PC-9 (cell line): ENCODE measurements around the gene SACM1L. TPM values are rescaled to one million over a fixed set of nuclear protein-coding genes. Genes with fewer than 3 reads are reported as not detected.

Source experiments
- BruUV-seq: library from RNA; stranded (reverse); fragments of 400-500 nt; replicated peaks from 2 replicates; lab custom pipeline; 2021; lab: Mats Ljungman, UMichigan
- CTCF ChIA-PET: fragments of 300-600 bp; sonication (Branson Sonifier 250); formaldehyde crosslinking; loops from one replicate; lab custom pipeline; 2022; ENCODE audit warnings: antibody characterized with exemption; lab: Charles Lee
- POLR2A ChIA-PET: fragments of 300-600 bp; sonication (Branson Sonifier 250); formaldehyde crosslinking; loops from one replicate; lab custom pipeline; 2022; ENCODE audit warnings: antibody characterized with exemption; ENCODE audit not compliant: unreplicated experiment; lab: Charles Lee
- DNase-seq, 2 experiments: peaks; one replicate each; pipeline versions ENCODE4 v3.0.0 to v3.0.0-alpha.2; 2015 to 2022; ENCODE audit warnings: mixed read lengths in 1 of 2
- H2AFZ ChIP-seq: fragments of 200-600 bp; sonication (generic); 2 replicates; pipeline ENCODE4 v1.8.1; 2017; ENCODE audit warnings: antibody characterized with exemption
- H3F3A ChIP-seq: fragments of 200-600 bp; sonication (generic); 2 replicates; pipeline ENCODE4 v1.8.1; 2017; ENCODE audit warnings: antibody characterized with exemption, mild to moderate bottlenecking, low read depth; ENCODE audit not compliant: insufficient read depth
- H3K27ac ChIP-seq: fragments of 200-600 bp; sonication (generic); 2 replicates; pipeline ENCODE4 v1.6.1; 2016; ENCODE audit warnings: mixed run types
- H3K27me3 ChIP-seq: fragments of 200-600 bp; sonication (generic); 2 replicates; pipeline ENCODE4 v1.6.1; 2016; ENCODE audit warnings: low read depth, mixed run types; ENCODE audit not compliant: insufficient read depth
- H3K36me3 ChIP-seq: fragments of 200-600 bp; sonication (generic); 2 replicates; pipeline ENCODE4 v1.6.1; 2016; ENCODE audit warnings: low read depth, mixed run types
- H3K4me1 ChIP-seq: fragments of 200-600 bp; sonication (generic); replicated peaks from 2 replicates; pipeline ENCODE4 v1.6.1; 2016; ENCODE audit warnings: mixed run types; ENCODE audit not compliant: insufficient read depth
- H3K4me2 ChIP-seq: fragments of 200-600 bp; sonication (generic); 2 replicates; pipeline ENCODE4 v1.6.1; 2017; ENCODE audit warnings: mixed run types
- H3K4me3 ChIP-seq: fragments of 200-600 bp; sonication (generic); 2 replicates; pipeline ENCODE4 v1.6.1; 2016; ENCODE audit warnings: mixed run types
- H3K79me2 ChIP-seq: fragments of 200-600 bp; sonication (generic); 2 replicates; pipeline ENCODE4 v1.6.1; 2017; ENCODE audit warnings: low read depth, mixed run types
- H3K9me2 ChIP-seq: fragments of 200-600 bp; sonication (generic); 2 replicates; pipeline ENCODE4 v1.8.1; 2017; ENCODE audit warnings: mild to moderate bottlenecking; ENCODE audit not compliant: insufficient read depth
- H3K9me3 ChIP-seq: fragments of 200-600 bp; sonication (generic); 2 replicates; pipeline ENCODE4 v1.8.1; 2016; ENCODE audit warnings: low read depth; ENCODE audit not compliant: insufficient read depth
- H4K20me1 ChIP-seq: fragments of 200-600 bp; sonication (generic); 2 replicates; pipeline ENCODE4 v1.8.1; 2017; ENCODE audit not compliant: insufficient read depth
- EZH2 ChIP-seq: fragments of 200-600 bp; sonication (generic); IDR thresholded peaks from 2 replicates; pipeline ENCODE4 v1.8.0; 2017; ENCODE audit warnings: antibody characterized with exemption, low read depth
- intact Hi-C: fragments of 100-400 bp; cut with micrococcal nuclease; formaldehyde crosslinking; loops from one replicate; pipeline ENCODE4 v1.10.0; 2022; ENCODE audit not compliant: unreplicated experiment
- total RNA-seq: library from RNA; stranded (reverse); gene quantifications from 2 replicates; pipeline ENCODE4 v1.2.3, GENCODE V29; 2021
- TF ChIP-seq, protein P1 (sequence below): fragments of 200-600 bp; sonication (generic); conservative IDR thresholded peaks from 2 replicates; pipeline ENCODE4 v1.6.1; 2017; ENCODE audit warnings: mixed run types, antibody characterized with exemption, mild to moderate bottlenecking, moderate library complexity

Gene SACM1L
- total RNA-seq, 1 experiment from 2014 or later: 33.9 TPM

GRCh38 chr3:45687828-45688193 is 1.4 kb upstream of the SACM1L start:
- Histone ChIP-seq H2AFZ (no peak overlapping the region), H3K27me3 (no peaks in the 10 kb centered on the region), H3K9me3 (no peaks in the 10 kb centered on the region), H3K4me3 (peak overlapping the region; percentile 94), H3K27ac (no peak overlapping the region), H4K20me1 (no peaks in the 10 kb centered on the region; the same call in 1 of the 2 replicates), H3K36me3 (0 out of 2 replicates have a peak, but pooled peaks cover 13% of the 10 kb centered on the region), H3K79me2 (peaks cover 34% of the 10 kb centered on the region), H3F3A (peaks cover 16% of the 10 kb centered on the region), H3K4me1 (peaks cover 14% of the 10 kb centered on the region; the same call in 1 of the 2 replicates), H3K9me2 (no peaks in the 10 kb centered on the region), H3K4me2 (peak overlapping the region; percentile 97)
- TF ChIP-seq, protein P1, sequence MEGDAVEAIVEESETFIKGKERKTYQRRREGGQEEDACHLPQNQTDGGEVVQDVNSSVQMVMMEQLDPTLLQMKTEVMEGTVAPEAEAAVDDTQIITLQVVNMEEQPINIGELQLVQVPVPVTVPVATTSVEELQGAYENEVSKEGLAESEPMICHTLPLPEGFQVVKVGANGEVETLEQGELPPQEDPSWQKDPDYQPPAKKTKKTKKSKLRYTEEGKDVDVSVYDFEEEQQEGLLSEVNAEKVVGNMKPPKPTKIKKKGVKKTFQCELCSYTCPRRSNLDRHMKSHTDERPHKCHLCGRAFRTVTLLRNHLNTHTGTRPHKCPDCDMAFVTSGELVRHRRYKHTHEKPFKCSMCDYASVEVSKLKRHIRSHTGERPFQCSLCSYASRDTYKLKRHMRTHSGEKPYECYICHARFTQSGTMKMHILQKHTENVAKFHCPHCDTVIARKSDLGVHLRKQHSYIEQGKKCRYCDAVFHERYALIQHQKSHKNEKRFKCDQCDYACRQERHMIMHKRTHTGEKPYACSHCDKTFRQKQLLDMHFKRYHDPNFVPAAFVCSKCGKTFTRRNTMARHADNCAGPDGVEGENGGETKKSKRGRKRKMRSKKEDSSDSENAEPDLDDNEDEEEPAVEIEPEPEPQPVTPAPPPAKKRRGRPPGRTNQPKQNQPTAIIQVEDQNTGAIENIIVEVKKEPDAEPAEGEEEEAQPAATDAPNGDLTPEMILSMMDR: no peak
- no peak for TF ChIP-seq EZH2
- POLR2A ChIA-PET: no interaction called here
- DNase-seq: no peak
- CTCF ChIA-PET: no interaction called here
- intact Hi-C loops: loop anchor here (5.0 to 10.0 kb wide), 2 partner anchors 394 to 653 kb away; no protein-coding TSS in a partner anchor
- BruUV-seq: no TSS peak

DNA sequence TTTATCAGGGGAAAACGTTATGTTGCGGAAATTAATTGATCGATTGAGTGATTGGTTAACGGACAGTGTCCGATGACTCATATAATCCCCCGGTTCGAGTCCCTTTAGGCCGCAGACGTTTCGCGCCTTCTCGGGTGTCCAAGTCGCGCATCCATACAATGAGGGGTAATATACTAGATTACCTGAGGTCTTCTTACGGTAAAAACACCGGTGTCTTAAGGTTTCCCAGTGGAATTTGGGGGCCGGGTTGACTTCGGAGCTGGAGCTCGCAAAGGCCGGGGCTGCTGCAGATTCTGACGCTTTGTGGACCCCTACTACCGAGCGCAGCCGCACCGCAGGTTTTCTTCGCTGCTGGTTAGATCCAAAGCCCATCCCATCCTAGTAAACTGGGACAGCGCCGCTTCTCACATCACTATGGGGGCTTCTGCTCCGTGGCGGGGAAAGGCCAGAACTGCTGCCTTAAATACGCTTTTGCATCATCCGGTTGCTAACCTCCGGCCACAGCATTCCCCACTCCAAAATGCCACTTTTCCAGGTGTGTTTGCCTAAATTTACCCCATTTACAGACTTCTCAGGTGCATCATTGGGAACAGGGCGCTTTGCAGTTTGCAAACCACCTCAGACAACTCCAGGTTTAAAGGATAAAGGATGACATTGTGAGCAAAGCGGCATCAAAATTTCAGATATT is 858 bp upstream of the SACM1L start:
- CTCF ChIA-PET: no interaction called here
- H3K9me2 ChIP-seq: no peaks in the 10 kb centered on the region
- peaks cover 16% of the 10 kb centered on the region; the same call in 1 of the 2 replicates for H3K4me1 ChIP-seq
- BruUV-seq: no TSS peak
- H3K4me2 ChIP-seq: peak overlapping the region; percentile 97
- H3K79me2 ChIP-seq: peaks cover 40% of the 10 kb centered on the region
- peaks cover 16% of the 10 kb centered on the region for H3F3A ChIP-seq
- TF ChIP-seq EZH2: no peak
- TF ChIP-seq, protein P1: no peak
- no peaks in the 10 kb centered on the region; the same call in 1 of the 2 replicates for H4K20me1 ChIP-seq
- peak overlapping the region; percentile 76 for H3K27ac ChIP-seq
- DNase-seq: no peak
- POLR2A ChIA-PET: interaction anchor here (0.7 kb wide), 1 partner anchor 153 kb away, joined by 6 read pairs; no protein-coding TSS in a partner anchor
- intact Hi-C loops: loop anchor here (5.0 to 10.0 kb wide), 2 partner anchors 394 to 654 kb away; no protein-coding TSS in a partner anchor
- peak overlapping the region; percentile 94 for H2AFZ ChIP-seq
- H3K27me3 ChIP-seq: no peaks in the 10 kb centered on the region
- no peaks in the 10 kb centered on the region for H3K9me3 ChIP-seq
- H3K4me3 ChIP-seq: peak overlapping the region; percentile 94
- 0 out of 2 replicates have a peak, but pooled peaks cover 17% of the 10 kb centered on the region for H3K36me3 ChIP-seq

GRCh38 chr3:45689787-45690145 is 570 bp downstream of the SACM1L start:
- intact Hi-C loops: loop anchor here (5.0 to 10.0 kb wide), 2 partner anchors 393 to 655 kb away; no protein-coding TSS in a partner anchor
- peak overlapping the region; percentile 86 for H2AFZ ChIP-seq

More at GRCh38 chr3:45689787-45690145, 570 bp downstream of the SACM1L start:
- Histone ChIP-seq H3K36me3 (0 out of 2 replicates have a peak, but pooled peaks cover 18% of the 10 kb centered on the region), H3K9me3 (no peaks in the 10 kb centered on the region), H3K79me2 (peaks cover 54% of the 10 kb centered on the region), H3F3A (peaks cover 14% of the 10 kb centered on the region), H3K27ac (peak overlapping the region; percentile 70), H3K4me2 (peak overlapping the region; percentile 97), H3K4me3 (peak overlapping the region; percentile 97), H3K4me1 (peaks cover 16% of the 10 kb centered on the region; the same call in 1 of the 2 replicates), H3K27me3 (no peaks in the 10 kb centered on the region), H4K20me1 (no peaks in the 10 kb centered on the region; the same call in 1 of the 2 replicates), H3K9me2 (no peaks in the 10 kb centered on the region)
- TF ChIP-seq, protein P1: no peak
- TF ChIP-seq EZH2: no peak
- BruUV-seq: no TSS peak
- no peak for DNase-seq
- CTCF ChIA-PET: interaction anchor here (0.6 to 1.1 kb wide), 3 partner anchors 30 to 71 kb away, joined by 3 to 5 read pairs (median 4); no protein-coding TSS in a partner anchor
- POLR2A ChIA-PET: interaction anchor here (0.6 to 0.8 kb wide), 4 partner anchors 33 to 598 kb away, joined by 3 to 9 read pairs (median 6); no protein-coding TSS in a partner anchor
